Stomach (tissue), 4 donors: ENCODE results near the gene CCDC12.

Experiments
- CTCF ChIP-seq, 7 experiments: fragments of 450-650 bp in 4 of 7; fragments of 200-600 bp in 3 of 7; sonication (generic) in 3 of 7; IDR thresholded peaks; one replicate each; pipeline ENCODE4 v1.5.1; 2016 to 2019; ENCODE audit warnings: antibody characterized with exemption in 7 of 7, control low read depth in 2 of 7, mild to moderate bottlenecking in 1 of 7
- POLR2A ChIP-seq, 4 donors: fragments of 450-650 bp; IDR thresholded peaks; one replicate each; pipeline ENCODE4 v1.6.1; 2016; ENCODE audit warnings: antibody characterized with exemption in 4 of 4, control low read depth in 2 of 4, mild to moderate bottlenecking in 1 of 4, moderate library complexity in 1 of 4
- POLR2AphosphoS5 ChIP-seq, 3 donors: sonication (generic); formaldehyde crosslinking; IDR thresholded peaks; one replicate each; pipeline ENCODE4 v1.6.1; 2016; ENCODE audit warnings: antibody characterized with exemption in 3 of 3

- TF ChIP-seq POLR2AphosphoS5 (IDR thresholded peaks at IDR 0.05) (no peak), CTCF (IDR thresholded peaks at IDR 0.05) (no peak), POLR2A (IDR thresholded peaks at IDR 0.05) (no peak)
Measured at GRCh38 chr3:46910166-46910760, 66.3 kb downstream of the CCDC12 start.
